ENCODE measurements around the gene APOO.

APOO gene

GRCh38 chrX:23828881-23829280 lies 78.9 kb downstream of the APOO start:
- no peak overlapping the region for H4K91ac ChIP-seq (ENCODE audit: low read depth, low read length, poor library complexity)
- no peak overlapping the region for H3K18ac ChIP-seq (ENCODE audit: low read length)
- H4K8ac ChIP-seq (ENCODE audit: low read depth, low read length) = no peak overlapping the region
- no peaks in the 10 kb centered on the region for H3K9me3 ChIP-seq (replicated peaks in 1 of 2; ENCODE audit: control insufficient read depth in 2 of 2, insufficient read depth in 1 of 2, low read depth in 1 of 2, low read length in 2 of 2)
- H2AK5ac ChIP-seq (ENCODE audit: low read depth, low read length) = no peak overlapping the region
- no peak overlapping the region for H3K14ac ChIP-seq (ENCODE audit: low read length)
- no peaks in the 10 kb centered on the region for H3K27me3 ChIP-seq (ENCODE audit: control insufficient read depth in 3 of 3, insufficient read depth in 3 of 3, low read depth in 1 of 3, low read length in 3 of 3)
- H2BK12ac ChIP-seq (ENCODE audit: low read length) = no peak overlapping the region
- H2BK120ac ChIP-seq (ENCODE audit: low read depth, low read length) = no peak overlapping the region
- H3K4me3 ChIP-seq (ENCODE audit: low read length in 2 of 2) = no peak overlapping the region
- no peak overlapping the region for H3K23ac ChIP-seq (ENCODE audit: low read depth, low read length, poor library complexity)
- no peak overlapping the region for H3K9ac ChIP-seq (ENCODE audit: low read depth, low read length, poor library complexity)
- no peak overlapping the region for H2BK5ac ChIP-seq (ENCODE audit: low read length)
- H3K27ac ChIP-seq (replicated peaks; ENCODE audit: low read length) = no peak overlapping the region
- no peaks in the 10 kb centered on the region for H3K79me1 ChIP-seq (ENCODE audit: low read depth, low read length)
- H3K4me2 ChIP-seq (ENCODE audit: insufficient read depth, low read length, poor library complexity, severe bottlenecking) = no peak overlapping the region
- H3K4me1 ChIP-seq (ENCODE audit: control insufficient read depth in 2 of 2, insufficient read depth in 1 of 2, low read depth in 1 of 2, low read length in 2 of 2) = peaks cover 0 to 2% of the 10 kb centered on the region in 2 donors
- no peaks in the 10 kb centered on the region for H3K36me3 ChIP-seq (replicated peaks in 1 of 2; ENCODE audit: control insufficient read depth in 2 of 2, insufficient read depth in 2 of 2, low read length in 2 of 2)
- no CpG with 5 or more reads among the region's 5 CpGs for WGBS, 2 donors (ENCODE audit: extremely low coverage in 2 of 2, insufficient read length in 2 of 2, insufficient replicate concordance in 1 of 2)
- DNase-seq (ENCODE audit: low spot score) = no peak
- H2BK15ac ChIP-seq (ENCODE audit: low read length) = no peak overlapping the region
- H2AFZ ChIP-seq (ENCODE audit: low read length) = no peak overlapping the region
- no peak overlapping the region for H3K4ac ChIP-seq (ENCODE audit: low read length)

GRCh38 chrX:23826653-23827052 lies 81.1 kb downstream of the APOO start:
- Histone ChIP-seq H3K9me3 (replicated peaks in 1 of 2; ENCODE audit: control insufficient read depth in 2 of 2, insufficient read depth in 1 of 2, low read depth in 1 of 2, low read length in 2 of 2) (no peaks in the 10 kb centered on the region), H2BK12ac (ENCODE audit: low read length) (no peak overlapping the region), H3K4me1 (ENCODE audit: control insufficient read depth in 2 of 2, insufficient read depth in 1 of 2, low read depth in 1 of 2, low read length in 2 of 2) (no peaks in the 10 kb centered on the region), H2AK5ac (ENCODE audit: low read depth, low read length) (no peak overlapping the region), H3K4me3 (ENCODE audit: low read length in 2 of 2) (no peak overlapping the region), H3K36me3 (replicated peaks in 1 of 2; ENCODE audit: control insufficient read depth in 2 of 2, insufficient read depth in 2 of 2, low read length in 2 of 2) (no peaks in the 10 kb centered on the region), H3K9ac (ENCODE audit: low read depth, low read length, poor library complexity) (no peak overlapping the region), H3K4me2 (ENCODE audit: insufficient read depth, low read length, poor library complexity, severe bottlenecking) (no peak overlapping the region), H2AFZ (ENCODE audit: low read length) (no peak overlapping the region), H2BK120ac (ENCODE audit: low read depth, low read length) (no peak overlapping the region), H4K8ac (ENCODE audit: low read depth, low read length) (no peak overlapping the region), H2BK5ac (ENCODE audit: low read length) (no peak overlapping the region), H4K91ac (ENCODE audit: low read depth, low read length, poor library complexity) (no peak overlapping the region), H3K18ac (ENCODE audit: low read length) (no peak overlapping the region), H3K27me3 (ENCODE audit: control insufficient read depth in 3 of 3, insufficient read depth in 3 of 3, low read depth in 1 of 3, low read length in 3 of 3) (no peaks in the 10 kb centered on the region), H3K4ac (ENCODE audit: low read length) (no peak overlapping the region), H3K23ac (ENCODE audit: low read depth, low read length, poor library complexity) (no peak overlapping the region), H3K27ac (replicated peaks; ENCODE audit: low read length) (no peak overlapping the region), H3K14ac (ENCODE audit: low read length) (no peak overlapping the region), H2BK15ac (ENCODE audit: low read length) (no peak overlapping the region), H3K79me1 (ENCODE audit: low read depth, low read length) (no peaks in the 10 kb centered on the region)
- DNase-seq (ENCODE audit: low spot score) = no peak

GRCh38 chrX:23826216-23826615 lies 81.5 kb downstream of the APOO start:
- Histone ChIP-seq H3K23ac (ENCODE audit: low read depth, low read length, poor library complexity) (no peak overlapping the region), H2BK5ac (ENCODE audit: low read length) (no peak overlapping the region), H3K14ac (ENCODE audit: low read length) (no peak overlapping the region), H3K27me3 (ENCODE audit: control insufficient read depth in 3 of 3, insufficient read depth in 3 of 3, low read depth in 1 of 3, low read length in 3 of 3) (no peaks in the 10 kb centered on the region), H2BK120ac (ENCODE audit: low read depth, low read length) (no peak overlapping the region), H3K9ac (ENCODE audit: low read depth, low read length, poor library complexity) (no peak overlapping the region), H3K4me1 (ENCODE audit: control insufficient read depth in 2 of 2, insufficient read depth in 1 of 2, low read depth in 1 of 2, low read length in 2 of 2) (no peaks in the 10 kb centered on the region), H2BK15ac (ENCODE audit: low read length) (no peak overlapping the region), H3K4ac (ENCODE audit: low read length) (no peak overlapping the region), H2AFZ (ENCODE audit: low read length) (no peak overlapping the region), H3K9me3 (replicated peaks in 1 of 2; ENCODE audit: control insufficient read depth in 2 of 2, insufficient read depth in 1 of 2, low read depth in 1 of 2, low read length in 2 of 2) (no peaks in the 10 kb centered on the region), H4K8ac (ENCODE audit: low read depth, low read length) (no peak overlapping the region), H4K91ac (ENCODE audit: low read depth, low read length, poor library complexity) (no peak overlapping the region), H3K79me1 (ENCODE audit: low read depth, low read length) (no peaks in the 10 kb centered on the region), H3K4me2 (ENCODE audit: insufficient read depth, low read length, poor library complexity, severe bottlenecking) (no peak overlapping the region), H3K36me3 (replicated peaks in 1 of 2; ENCODE audit: control insufficient read depth in 2 of 2, insufficient read depth in 2 of 2, low read length in 2 of 2) (no peaks in the 10 kb centered on the region), H3K4me3 (ENCODE audit: low read length in 2 of 2) (no peak overlapping the region), H2AK5ac (ENCODE audit: low read depth, low read length) (no peak overlapping the region), H3K18ac (ENCODE audit: low read length) (no peak overlapping the region), H3K27ac (replicated peaks; ENCODE audit: low read length) (no peak overlapping the region), H2BK12ac (ENCODE audit: low read length) (no peak overlapping the region)
- no peak for DNase-seq (ENCODE audit: low spot score)
- WGBS, 2 donors (ENCODE audit: extremely low coverage in 2 of 2, insufficient read length in 2 of 2, insufficient replicate concordance in 1 of 2) = no CpG with 5 or more reads among the region's 3 CpGs

- H3K4me3 ChIP-seq (ENCODE audit: low read length in 2 of 2) = no peak overlapping the region
- no peak overlapping the region for H2BK120ac ChIP-seq (ENCODE audit: low read depth, low read length)
- no peaks in the 10 kb centered on the region for H3K9me3 ChIP-seq (replicated peaks in 1 of 2; ENCODE audit: control insufficient read depth in 2 of 2, insufficient read depth in 1 of 2, low read depth in 1 of 2, low read length in 2 of 2)
- H2AK5ac ChIP-seq (ENCODE audit: low read depth, low read length) = no peak overlapping the region
- no peak overlapping the region for H4K91ac ChIP-seq (ENCODE audit: low read depth, low read length, poor library complexity)
- no peaks in the 10 kb centered on the region for H3K27me3 ChIP-seq (ENCODE audit: control insufficient read depth in 3 of 3, insufficient read depth in 3 of 3, low read depth in 1 of 3, low read length in 3 of 3)
- H2AFZ ChIP-seq (ENCODE audit: low read length) = no peak overlapping the region
- H3K23ac ChIP-seq (ENCODE audit: low read depth, low read length, poor library complexity) = no peak overlapping the region
- no peak overlapping the region for H4K8ac ChIP-seq (ENCODE audit: low read depth, low read length)
- no peak overlapping the region for H3K9ac ChIP-seq (ENCODE audit: low read depth, low read length, poor library complexity)
- H3K79me1 ChIP-seq (ENCODE audit: low read depth, low read length) = no peaks in the 10 kb centered on the region
- H3K14ac ChIP-seq (ENCODE audit: low read length) = no peak overlapping the region
- no peaks in the 10 kb centered on the region for H3K4me1 ChIP-seq (ENCODE audit: control insufficient read depth in 2 of 2, insufficient read depth in 1 of 2, low read depth in 1 of 2, low read length in 2 of 2)
- no peak overlapping the region for H3K27ac ChIP-seq (replicated peaks; ENCODE audit: low read length)
- no peak overlapping the region for H2BK5ac ChIP-seq (ENCODE audit: low read length)
- H3K36me3 ChIP-seq (replicated peaks in 1 of 2; ENCODE audit: control insufficient read depth in 2 of 2, insufficient read depth in 2 of 2, low read length in 2 of 2) = no peaks in the 10 kb centered on the region
- no peak overlapping the region for H2BK15ac ChIP-seq (ENCODE audit: low read length)
- H3K4me2 ChIP-seq (ENCODE audit: insufficient read depth, low read length, poor library complexity, severe bottlenecking) = no peak overlapping the region
- H3K18ac ChIP-seq (ENCODE audit: low read length) = no peak overlapping the region
- DNase-seq (ENCODE audit: low spot score) = no peak
- H3K4ac ChIP-seq (ENCODE audit: low read length) = no peak overlapping the region
- no peak overlapping the region for H2BK12ac ChIP-seq (ENCODE audit: low read length)
Measured at GRCh38 chrX:23825675-23826074, 82.1 kb downstream of the APOO start.
